Activated naive CD8-positive, alpha-beta T cell treated with anti-CD3 and anti-CD28 coated beads for 36 hours (primary cell): ENCODE measurements around the gene FOXO3. TPM values are rescaled to one million over a fixed set of nuclear protein-coding genes. Genes with fewer than 3 reads are reported as not detected.
A peak's percentile ranks its signal among the peaks of the same experiment; 100 is the strongest.

ENCODE experiments used
- DNase-seq: peaks from one replicate; pipeline ENCODE4 v3.0.0; 2021
- H3K27ac Mint-ChIP-seq: one replicate; pipeline ENCODE4 v1.8.0; 2022; ENCODE audit warnings: mild to moderate bottlenecking, moderate library complexity, mixed read lengths
- H3K27me3 Mint-ChIP-seq: one replicate; pipeline ENCODE4 v1.8.0; 2022; ENCODE audit warnings: mild to moderate bottlenecking, mixed read lengths
- H3K36me3 Mint-ChIP-seq: one replicate; pipeline ENCODE4 v1.8.0; 2021; ENCODE audit warnings: mild to moderate bottlenecking, mixed read lengths
- H3K4me1 Mint-ChIP-seq: one replicate; pipeline ENCODE4 v1.8.0; 2021; ENCODE audit warnings: mixed read lengths
- H3K4me3 Mint-ChIP-seq: one replicate; pipeline ENCODE4 v1.8.0; 2022; ENCODE audit warnings: mild to moderate bottlenecking, moderate library complexity, mixed read lengths
- H3K9me3 Mint-ChIP-seq: one replicate; pipeline ENCODE4 v1.8.0; 2022; ENCODE audit warnings: mixed read lengths
- total RNA-seq, 2 experiments: library from RNA; stranded (reverse); gene quantifications; one replicate each; pipeline ENCODE4 v1.2.3, GENCODE V29; 2021

FOXO3 gene
- total RNA-seq, 2 experiments from 2014 or later, result 7.0 to 8.0 TPM

GRCh38 chr6:108592371-108593337, 31.9 kb downstream of the FOXO3 start:
- H3K4me3 Mint-ChIP-seq, result no peak overlapping the region
- no peak overlapping the region for H3K27ac Mint-ChIP-seq
- no peaks in the 10 kb centered on the region for H3K27me3 Mint-ChIP-seq
- H3K9me3 Mint-ChIP-seq, result no peaks in the 10 kb centered on the region
- peak; percentile 55 for DNase-seq
- peaks cover 43% of the 10 kb centered on the region for H3K4me1 Mint-ChIP-seq
- peaks cover 2% of the 10 kb centered on the region for H3K36me3 Mint-ChIP-seq

- no peak overlapping the region for H3K27ac Mint-ChIP-seq
- no peak overlapping the region for H3K4me3 Mint-ChIP-seq
- no peaks in the 10 kb centered on the region for H3K27me3 Mint-ChIP-seq
- DNase-seq, result no peak
- no peaks in the 10 kb centered on the region for H3K9me3 Mint-ChIP-seq
- H3K36me3 Mint-ChIP-seq, result peaks cover 2% of the 10 kb centered on the region
- peaks cover 38% of the 10 kb centered on the region for H3K4me1 Mint-ChIP-seq
Observed at GRCh38 chr6:108594151-108594550, 33.4 kb downstream of the FOXO3 start.

GRCh38 chr6:108594640-108595039, 33.9 kb downstream of the FOXO3 start:
- Mint-ChIP-seq H3K9me3 (no peaks in the 10 kb centered on the region), H3K27ac (no peak overlapping the region), H3K4me1 (peaks cover 34% of the 10 kb centered on the region), H3K36me3 (peaks cover 2% of the 10 kb centered on the region), H3K27me3 (no peaks in the 10 kb centered on the region), H3K4me3 (no peak overlapping the region)
- no peak for DNase-seq

GRCh38 chr6:108596956-108597355, 36.2 kb downstream of the FOXO3 start:
- Mint-ChIP-seq H3K4me3 (no peak overlapping the region), H3K36me3 (peaks cover 2% of the 10 kb centered on the region), H3K27me3 (no peaks in the 10 kb centered on the region), H3K9me3 (no peaks in the 10 kb centered on the region), H3K4me1 (peaks cover 28% of the 10 kb centered on the region), H3K27ac (no peak overlapping the region)
- no peak for DNase-seq

- no peak for DNase-seq
- H3K9me3 Mint-ChIP-seq, result no peaks in the 10 kb centered on the region
- no peak overlapping the region for H3K27ac Mint-ChIP-seq
- no peak overlapping the region for H3K4me3 Mint-ChIP-seq
- H3K27me3 Mint-ChIP-seq, result no peaks in the 10 kb centered on the region
- peaks cover 2% of the 10 kb centered on the region for H3K36me3 Mint-ChIP-seq
- peaks cover 21% of the 10 kb centered on the region for H3K4me1 Mint-ChIP-seq
Observed at GRCh38 chr6:108597572-108598304, 37.0 kb downstream of the FOXO3 start.

GRCh38 chr6:108598305-108598863, 37.7 kb downstream of the FOXO3 start:
- H3K36me3 Mint-ChIP-seq, result no peaks in the 10 kb centered on the region
- no peak overlapping the region for H3K27ac Mint-ChIP-seq
- H3K27me3 Mint-ChIP-seq, result no peaks in the 10 kb centered on the region
- DNase-seq, result peak; percentile 3
- H3K4me3 Mint-ChIP-seq, result no peak overlapping the region
- peaks cover 17% of the 10 kb centered on the region for H3K4me1 Mint-ChIP-seq
- H3K9me3 Mint-ChIP-seq, result no peaks in the 10 kb centered on the region

GRCh38 chr6:108604156-108604555, 43.4 kb downstream of the FOXO3 start:
- Mint-ChIP-seq H3K27me3 (no peaks in the 10 kb centered on the region), H3K36me3 (no peaks in the 10 kb centered on the region), H3K4me1 (peaks cover 21% of the 10 kb centered on the region), H3K4me3 (no peak overlapping the region), H3K27ac (no peak overlapping the region), H3K9me3 (no peaks in the 10 kb centered on the region)
- DNase-seq, result no peak

- no peaks in the 10 kb centered on the region for H3K27me3 Mint-ChIP-seq
- no peak overlapping the region for H3K4me3 Mint-ChIP-seq
- H3K4me1 Mint-ChIP-seq, result peaks cover 34% of the 10 kb centered on the region
- no peaks in the 10 kb centered on the region for H3K36me3 Mint-ChIP-seq
- no peaks in the 10 kb centered on the region for H3K9me3 Mint-ChIP-seq
- DNase-seq, result no peak
- H3K27ac Mint-ChIP-seq, result no peak overlapping the region
Observed at GRCh38 chr6:108606250-108606690, 45.6 kb downstream of the FOXO3 start.

- peaks cover 6% of the 10 kb centered on the region for H3K9me3 Mint-ChIP-seq
- no peak overlapping the region for H3K27ac Mint-ChIP-seq
- DNase-seq, result no peak
- no peaks in the 10 kb centered on the region for H3K27me3 Mint-ChIP-seq
- H3K36me3 Mint-ChIP-seq, result peaks cover 6% of the 10 kb centered on the region
- peaks cover 34% of the 10 kb centered on the region for H3K4me1 Mint-ChIP-seq
- H3K4me3 Mint-ChIP-seq, result no peak overlapping the region
Observed at GRCh38 chr6:108608453-108609275, 47.9 kb downstream of the FOXO3 start.

- Mint-ChIP-seq H3K27me3 (no peaks in the 10 kb centered on the region), H3K36me3 (peaks cover 6% of the 10 kb centered on the region), H3K4me3 (no peak overlapping the region), H3K4me1 (peaks cover 34% of the 10 kb centered on the region), H3K9me3 (peaks cover 6% of the 10 kb centered on the region), H3K27ac (no peak overlapping the region)
- DNase-seq, result no peak
Observed at GRCh38 chr6:108609276-108609769, 48.6 kb downstream of the FOXO3 start.

GRCh38 chr6:108610270-108610839, 49.6 kb downstream of the FOXO3 start:
- peaks cover 6% of the 10 kb centered on the region for H3K9me3 Mint-ChIP-seq
- peaks cover 34% of the 10 kb centered on the region for H3K4me1 Mint-ChIP-seq
- H3K27ac Mint-ChIP-seq, result no peak overlapping the region

GRCh38 chr6:108610957-108611586, 50.4 kb downstream of the FOXO3 start:
- no peak overlapping the region for H3K27ac Mint-ChIP-seq
- peaks cover 36% of the 10 kb centered on the region for H3K4me1 Mint-ChIP-seq
- DNase-seq, result no peak
- peaks cover 6% of the 10 kb centered on the region for H3K36me3 Mint-ChIP-seq
- H3K4me3 Mint-ChIP-seq, result no peak overlapping the region
- H3K9me3 Mint-ChIP-seq, result peaks cover 6% of the 10 kb centered on the region
- H3K27me3 Mint-ChIP-seq, result no peaks in the 10 kb centered on the region

More at GRCh38 chr6:108610270-108610839, 49.6 kb downstream of the FOXO3 start:
- no peak for DNase-seq
- no peak overlapping the region for H3K4me3 Mint-ChIP-seq
- peaks cover 6% of the 10 kb centered on the region for H3K36me3 Mint-ChIP-seq
- no peaks in the 10 kb centered on the region for H3K27me3 Mint-ChIP-seq

- peaks cover 6% of the 10 kb centered on the region for H3K36me3 Mint-ChIP-seq
- no peak overlapping the region for H3K27ac Mint-ChIP-seq
- H3K4me1 Mint-ChIP-seq, result peaks cover 31% of the 10 kb centered on the region
- H3K9me3 Mint-ChIP-seq, result peaks cover 6% of the 10 kb centered on the region
- no peak overlapping the region for H3K4me3 Mint-ChIP-seq
- no peaks in the 10 kb centered on the region for H3K27me3 Mint-ChIP-seq
- no peak for DNase-seq
Observed at GRCh38 chr6:108612852-108613251, 52.1 kb downstream of the FOXO3 start.

GRCh38 chr6:108616544-108616943, 55.8 kb downstream of the FOXO3 start:
- Mint-ChIP-seq H3K27ac (no peak overlapping the region), H3K4me1 (peaks cover 25% of the 10 kb centered on the region), H3K9me3 (peaks cover 6% of the 10 kb centered on the region), H3K36me3 (peaks cover 8% of the 10 kb centered on the region), H3K4me3 (no peak overlapping the region), H3K27me3 (no peaks in the 10 kb centered on the region)
- DNase-seq, result no peak
